ENCODE results near the gene TRMT2A. TPM values are rescaled to one million over a fixed set of nuclear protein-coding genes. Genes with fewer than 3 reads are reported as not detected.

TRMT2A gene
- polyA plus RNA-seq, 1 donor (not counting 4 experiments of a cell fraction or from before 2014, with no cell fraction given), result 18.3 TPM

GRCh38 chr22:20145206-20145831, 28.3 kb upstream of the TRMT2A start:
- no peaks in the 10 kb centered on the region for H3K27me3 ChIP-seq (ENCODE audit: control insufficient read depth, extremely low read depth, insufficient read depth, low read length)
- no peak for TF ChIP-seq EZH2 (IDR thresholded peaks at IDR 0.05; ENCODE audit: low read length)
- no peak for TF ChIP-seq CTCF (optimal IDR thresholded peaks at IDR 0.05 in 1 of 3, IDR thresholded peaks at IDR 0.05 in 1 of 3, conservative IDR thresholded peaks at IDR 0.05 in 1 of 3; ENCODE audit: extremely low read depth in 1 of 3, insufficient read depth in 2 of 3, low read length in 3 of 3)
- no peaks in the 10 kb centered on the region for H3K9me1 ChIP-seq (ENCODE audit: control insufficient read depth, extremely low read depth, insufficient read depth, low read length)
- peaks cover 0 to 16% of the 10 kb centered on the region in 2 experiments for H3K36me3 ChIP-seq (ENCODE audit: control insufficient read depth in 2 of 2, extremely low read depth in 1 of 2, insufficient read depth in 2 of 2, low read length in 2 of 2)
- no peak overlapping the region for H3K27ac ChIP-seq (ENCODE audit: control insufficient read depth, insufficient read depth, low read length)
- no peak overlapping the region for H3K4me2 ChIP-seq (ENCODE audit: control insufficient read depth, extremely low read depth, insufficient read depth, low read depth, low read length)
- dilution Hi-C loops (cut with MboI; ENCODE audit: extremely low pct_ligation_motif_present, low sequenced_read_pairs), result no loop called here
- H3K79me2 ChIP-seq (ENCODE audit: control insufficient read depth, insufficient read depth, low read length), result no peaks in the 10 kb centered on the region
- no peak overlapping the region for H3K9ac ChIP-seq (ENCODE audit: control insufficient read depth, extremely low read depth, insufficient read depth, low read length)
- DNase-seq (ENCODE audit: low read depth, low spot score), result no peak
- FAIRE-seq, result no peak
- H3K9me3 ChIP-seq (ENCODE audit: control insufficient read depth, low read depth, low read length), result no peaks in the 10 kb centered on the region
- no peak overlapping the region for H3K4me3 ChIP-seq (ENCODE audit: control insufficient read depth in 2 of 3, extremely low read depth in 1 of 3, insufficient read depth in 2 of 3, low read depth in 1 of 3, low read length in 3 of 3)
- no peaks in the 10 kb centered on the region for H3K4me1 ChIP-seq (ENCODE audit: control insufficient read depth, extremely low read depth, insufficient read depth, low read length)
- H2AFZ ChIP-seq (ENCODE audit: control insufficient read depth, low read length), result no peak overlapping the region
- no peaks in the 10 kb centered on the region for H4K20me1 ChIP-seq (ENCODE audit: control insufficient read depth, extremely low read depth, insufficient read depth, low read length)

- Histone ChIP-seq H3K36me3 (ENCODE audit: control insufficient read depth in 2 of 2, extremely low read depth in 1 of 2, insufficient read depth in 2 of 2, low read length in 2 of 2) (peaks cover 9 to 26% of the 10 kb centered on the region in 2 experiments), H3K4me2 (ENCODE audit: control insufficient read depth, extremely low read depth, insufficient read depth, low read depth, low read length) (no peak overlapping the region), H3K9ac (ENCODE audit: control insufficient read depth, extremely low read depth, insufficient read depth, low read length) (no peak overlapping the region), H3K4me1 (ENCODE audit: control insufficient read depth, extremely low read depth, insufficient read depth, low read length) (no peaks in the 10 kb centered on the region), H3K9me3 (ENCODE audit: control insufficient read depth, low read depth, low read length) (no peaks in the 10 kb centered on the region), H3K27me3 (ENCODE audit: control insufficient read depth, extremely low read depth, insufficient read depth, low read length) (no peaks in the 10 kb centered on the region), H3K9me1 (ENCODE audit: control insufficient read depth, extremely low read depth, insufficient read depth, low read length) (no peaks in the 10 kb centered on the region), H2AFZ (ENCODE audit: control insufficient read depth, low read length) (no peak overlapping the region), H3K79me2 (ENCODE audit: control insufficient read depth, insufficient read depth, low read length) (peaks cover 8% of the 10 kb centered on the region), H4K20me1 (ENCODE audit: control insufficient read depth, extremely low read depth, insufficient read depth, low read length) (peaks cover under 1% of the 10 kb centered on the region), H3K27ac (ENCODE audit: control insufficient read depth, insufficient read depth, low read length) (no peak overlapping the region), H3K4me3 (ENCODE audit: control insufficient read depth in 2 of 3, extremely low read depth in 1 of 3, insufficient read depth in 2 of 3, low read depth in 1 of 3, low read length in 3 of 3) (no peak overlapping the region)
- no peak for TF ChIP-seq EZH2 (IDR thresholded peaks at IDR 0.05; ENCODE audit: low read length)
- dilution Hi-C loops (cut with MboI; ENCODE audit: extremely low pct_ligation_motif_present, low sequenced_read_pairs), result no loop called here
- FAIRE-seq, result no peak
- DNase-seq (ENCODE audit: low read depth, low spot score), result no peak
These were observed 27.0 kb upstream of the TRMT2A start for GRCh38 chr22:20143883-20144665.

All from keratinocyte (primary cell).